BE2C (cell line): ENCODE results near the gene CCDC40.

Experiments
- DNase-seq: peaks from one replicate; pipeline ENCODE4 v3.0.0-alpha.2; 2020
- H3K27me3 ChIP-seq: fragments of 250-450 bp; sonication (Bioruptor Pico); 2 replicates; pipeline ENCODE4 v1.5.1; 2020; ENCODE audit warnings: mild to moderate bottlenecking
- H3K36me3 ChIP-seq: fragments of 250-450 bp; sonication (Bioruptor Pico); 2 replicates; pipeline ENCODE4 v1.5.1; 2020; ENCODE audit warnings: mild to moderate bottlenecking
- H3K4me1 ChIP-seq: fragments of 250-450 bp; sonication (Bioruptor Pico); 2 replicates; pipeline ENCODE4 v1.5.1; 2020
- H3K4me3 ChIP-seq: 2 replicates; pipeline ENCODE4 v1.5.1; 2011; ENCODE audit warnings: low read depth, low read length
- H3K9me3 ChIP-seq: fragments of 250-450 bp; sonication (Bioruptor Pico); 2 replicates; pipeline ENCODE4 v1.5.1; 2020
- TF ChIP-seq, protein P1 (sequence below): IDR thresholded peaks from 2 replicates; pipeline ENCODE4 v1.5.1; 2012; ENCODE audit warnings: mild to moderate bottlenecking, low read depth, low read length

The CCDC40 gene

DNA sequence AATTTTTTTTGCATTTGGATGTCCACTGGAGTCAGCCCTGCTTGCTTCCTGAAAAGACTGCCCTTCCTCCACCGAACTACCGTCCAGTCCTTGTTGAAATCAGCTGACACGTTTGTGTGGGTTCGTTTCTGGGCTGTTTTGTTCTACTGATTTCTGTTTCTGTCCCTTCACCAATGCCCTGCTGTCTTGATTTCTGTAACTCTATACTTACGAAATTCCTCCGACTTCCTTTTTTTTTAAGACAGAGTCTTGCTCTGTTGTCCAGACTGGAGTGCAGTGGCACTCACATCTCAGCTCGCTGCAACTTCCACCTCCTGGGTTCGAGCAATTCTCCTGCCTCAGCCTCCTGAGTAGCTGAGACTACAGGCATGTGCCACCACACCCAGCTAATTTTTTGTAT lies 56.5 kb downstream of the CCDC40 start:
- TF ChIP-seq, protein P1, sequence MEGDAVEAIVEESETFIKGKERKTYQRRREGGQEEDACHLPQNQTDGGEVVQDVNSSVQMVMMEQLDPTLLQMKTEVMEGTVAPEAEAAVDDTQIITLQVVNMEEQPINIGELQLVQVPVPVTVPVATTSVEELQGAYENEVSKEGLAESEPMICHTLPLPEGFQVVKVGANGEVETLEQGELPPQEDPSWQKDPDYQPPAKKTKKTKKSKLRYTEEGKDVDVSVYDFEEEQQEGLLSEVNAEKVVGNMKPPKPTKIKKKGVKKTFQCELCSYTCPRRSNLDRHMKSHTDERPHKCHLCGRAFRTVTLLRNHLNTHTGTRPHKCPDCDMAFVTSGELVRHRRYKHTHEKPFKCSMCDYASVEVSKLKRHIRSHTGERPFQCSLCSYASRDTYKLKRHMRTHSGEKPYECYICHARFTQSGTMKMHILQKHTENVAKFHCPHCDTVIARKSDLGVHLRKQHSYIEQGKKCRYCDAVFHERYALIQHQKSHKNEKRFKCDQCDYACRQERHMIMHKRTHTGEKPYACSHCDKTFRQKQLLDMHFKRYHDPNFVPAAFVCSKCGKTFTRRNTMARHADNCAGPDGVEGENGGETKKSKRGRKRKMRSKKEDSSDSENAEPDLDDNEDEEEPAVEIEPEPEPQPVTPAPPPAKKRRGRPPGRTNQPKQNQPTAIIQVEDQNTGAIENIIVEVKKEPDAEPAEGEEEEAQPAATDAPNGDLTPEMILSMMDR = no peak
- no peaks in the 10 kb centered on the region for H3K4me1 ChIP-seq
- H3K4me3 ChIP-seq = no peak overlapping the region
- no peaks in the 10 kb centered on the region for H3K36me3 ChIP-seq
- H3K9me3 ChIP-seq = no peaks in the 10 kb centered on the region
- H3K27me3 ChIP-seq = no peaks in the 10 kb centered on the region
- no peak for DNase-seq

DNA sequence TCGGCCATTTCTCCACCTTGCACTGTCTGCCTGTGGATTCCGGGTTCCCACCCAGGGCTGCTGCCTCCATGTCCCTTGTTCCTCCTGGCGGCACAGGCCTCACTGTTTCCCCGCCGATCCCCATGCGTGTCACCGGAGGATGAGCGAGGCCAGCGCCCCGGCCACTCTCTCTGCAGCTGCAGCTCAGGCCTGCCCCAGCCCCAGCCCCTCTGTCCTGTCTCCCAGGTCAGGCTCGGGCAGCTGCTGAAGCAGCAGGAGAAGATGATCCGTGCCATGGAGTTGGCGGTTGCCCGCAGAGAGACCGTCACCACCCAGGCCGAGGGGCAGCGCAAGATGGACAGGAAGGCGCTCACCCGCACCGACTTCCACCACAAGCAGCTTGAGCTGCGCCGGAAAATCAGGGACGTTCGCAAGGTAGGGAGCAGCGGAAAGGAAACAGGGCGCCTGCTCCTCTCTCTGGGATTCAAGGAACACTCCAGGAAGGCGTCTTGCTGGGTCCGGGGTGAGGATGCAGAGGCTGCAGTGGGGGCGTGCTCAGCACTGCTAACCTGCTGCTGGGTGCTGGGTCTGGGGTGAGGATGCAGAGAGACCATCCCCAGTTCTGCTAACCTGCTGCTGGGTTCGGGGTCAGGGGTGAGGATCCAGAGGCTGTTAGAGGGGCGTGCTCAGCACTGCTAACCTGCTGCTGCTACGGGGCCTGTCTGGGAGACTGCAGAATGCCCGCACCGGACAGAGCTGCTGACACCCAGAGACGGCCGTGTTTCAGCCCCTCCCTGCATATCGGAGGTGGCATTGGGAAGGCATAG lies 58.8 kb downstream of the CCDC40 start:
- TF ChIP-seq, protein P1 = no peak
- no peaks in the 10 kb centered on the region for H3K36me3 ChIP-seq
- DNase-seq = no peak
- no peaks in the 10 kb centered on the region for H3K9me3 ChIP-seq
- no peaks in the 10 kb centered on the region for H3K27me3 ChIP-seq
- H3K4me3 ChIP-seq = no peak overlapping the region
- no peaks in the 10 kb centered on the region for H3K4me1 ChIP-seq

DNA sequence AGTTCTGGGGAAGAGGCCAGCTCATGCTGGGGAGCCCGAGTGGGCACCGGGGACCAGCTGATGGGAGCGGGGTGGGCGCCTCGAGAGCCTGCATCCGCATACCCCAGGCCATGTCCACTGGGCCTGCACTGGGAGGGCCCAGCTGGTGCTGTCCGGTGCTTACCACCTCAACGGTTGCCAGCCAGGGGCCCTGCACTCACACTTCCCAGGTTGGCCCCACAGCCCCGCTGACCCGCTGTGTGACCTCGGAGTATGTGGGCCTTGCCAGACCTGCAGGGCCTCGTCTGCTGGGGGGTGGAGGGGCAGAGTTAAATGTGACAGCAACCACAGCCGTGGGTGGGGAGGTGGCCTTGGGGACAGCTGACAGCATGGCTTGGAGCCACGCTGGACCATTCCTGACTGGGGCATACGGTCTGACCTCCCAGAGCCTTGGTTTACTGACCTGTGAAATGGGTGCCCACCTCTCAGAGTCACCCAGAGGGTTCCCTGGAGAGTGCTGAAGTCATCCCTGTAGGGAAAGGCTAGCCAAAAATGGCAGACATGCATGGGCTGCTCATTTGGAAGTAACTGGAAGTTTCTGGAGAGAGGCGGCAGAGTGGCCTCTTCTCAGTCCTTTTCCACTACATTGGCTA lies 59.5 kb downstream of the CCDC40 start:
- TF ChIP-seq, protein P1 = no peak
- H3K9me3 ChIP-seq = no peaks in the 10 kb centered on the region
- DNase-seq = no peak
- H3K4me3 ChIP-seq = no peak overlapping the region
- no peaks in the 10 kb centered on the region for H3K36me3 ChIP-seq
- no peaks in the 10 kb centered on the region for H3K27me3 ChIP-seq
- peaks cover 3% of the 10 kb centered on the region for H3K4me1 ChIP-seq

DNA sequence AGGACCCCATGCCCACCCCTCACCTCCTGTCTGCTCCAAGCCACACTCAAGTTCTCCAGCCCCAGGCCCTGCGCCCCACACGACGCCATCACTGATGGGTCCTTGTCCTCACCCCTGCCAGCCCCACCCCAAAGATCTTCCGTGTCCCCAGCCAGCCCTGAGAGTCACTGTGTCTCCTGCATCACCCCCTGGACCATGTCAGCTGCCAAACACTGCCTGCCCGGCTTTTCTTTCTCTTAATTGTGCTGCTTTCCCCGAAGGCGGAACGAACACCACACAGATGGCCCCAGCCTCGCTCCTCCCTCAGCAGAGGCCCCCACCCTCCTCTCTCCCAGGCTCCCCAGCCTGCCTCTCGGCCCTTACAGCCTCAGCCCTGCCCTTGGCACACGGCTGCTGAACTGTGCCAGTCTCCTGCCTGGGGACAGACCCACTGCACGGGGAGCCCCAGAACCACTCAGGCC lies 60.1 kb downstream of the CCDC40 start:
- Histone ChIP-seq H3K4me3 (no peak overlapping the region), H3K27me3 (no peaks in the 10 kb centered on the region), H3K4me1 (peaks cover 3% of the 10 kb centered on the region), H3K9me3 (no peaks in the 10 kb centered on the region), H3K36me3 (no peaks in the 10 kb centered on the region)
- DNase-seq = peak; percentile 46
- TF ChIP-seq, protein P1 = no peak

DNA sequence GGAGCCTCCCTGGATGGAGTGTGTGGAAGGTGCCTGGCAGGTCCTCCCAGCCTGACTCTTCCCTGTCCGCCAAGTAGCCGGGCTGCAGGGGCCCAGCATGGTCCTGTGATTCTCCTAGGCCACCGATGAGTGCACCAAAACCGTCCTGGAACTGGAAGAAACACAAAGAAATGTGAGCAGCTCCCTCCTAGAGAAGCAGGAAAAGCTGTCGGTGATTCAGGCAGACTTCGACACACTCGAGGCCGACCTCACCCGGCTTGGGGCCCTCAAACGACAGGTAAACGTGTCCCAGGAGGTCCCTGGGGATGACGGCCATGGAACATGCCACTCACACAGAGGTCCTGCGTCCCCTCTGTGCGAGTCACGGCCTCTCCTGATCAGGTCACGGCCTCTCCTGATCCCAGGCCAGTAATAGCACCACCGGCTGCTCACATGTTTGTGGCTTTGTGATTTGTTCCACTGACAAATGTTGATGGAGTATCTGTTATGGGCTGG lies 60.7 kb downstream of the CCDC40 start:
- no peaks in the 10 kb centered on the region for H3K9me3 ChIP-seq
- no peak overlapping the region for H3K4me3 ChIP-seq
- peaks cover 3% of the 10 kb centered on the region for H3K4me1 ChIP-seq
- no peaks in the 10 kb centered on the region for H3K36me3 ChIP-seq
- DNase-seq = no peak
- TF ChIP-seq, protein P1 = no peak
- no peaks in the 10 kb centered on the region for H3K27me3 ChIP-seq
